GM04504 (cell line): ENCODE measurements around the gene ZNF865.

Experiments
- DNase-seq: peaks from one replicate; pipeline ENCODE4 v3.0.0-alpha.2; 2012; ENCODE audit warnings: low read depth

ZNF865 gene

DNA sequence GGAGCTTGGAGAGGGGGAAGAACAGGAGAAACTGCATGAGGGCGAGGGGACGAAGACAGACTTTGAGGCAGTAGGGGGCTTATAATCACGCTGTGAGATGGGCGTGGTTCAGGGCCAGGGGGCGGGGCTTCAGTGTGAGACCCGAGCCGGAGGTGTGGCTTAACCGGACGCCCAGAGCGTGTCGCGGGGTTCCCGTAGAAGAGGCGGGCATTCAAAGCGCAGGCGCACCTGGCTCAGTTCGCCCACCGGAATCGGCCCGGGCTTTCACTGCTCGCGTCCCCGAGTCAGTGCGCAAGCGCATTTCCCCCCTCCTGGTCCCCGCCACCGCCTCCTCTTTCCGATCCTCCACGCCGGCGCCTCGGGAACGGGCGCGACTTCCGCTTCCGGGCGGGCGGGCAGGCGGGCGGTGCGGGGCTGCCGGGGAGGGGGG is 225 bp upstream of the ZNF865 start:
- DNase-seq, result peak; percentile 94

DNA sequence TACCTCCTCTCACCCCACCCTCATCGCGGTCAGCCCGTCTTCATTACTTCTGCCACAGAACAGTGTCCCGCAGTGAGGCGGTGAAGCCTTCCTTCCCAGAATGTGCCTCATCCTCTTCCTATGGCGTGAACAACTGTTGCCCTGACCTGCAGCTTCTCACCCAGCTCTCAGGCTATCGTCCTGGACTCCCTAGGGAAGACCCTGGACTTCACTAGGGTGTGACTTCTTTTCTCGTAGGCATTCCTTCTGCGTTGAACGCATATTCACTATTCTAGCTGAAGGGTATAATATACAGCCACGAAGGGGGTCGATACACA is 982 bp downstream of the ZNF865 start:
- no peak for DNase-seq

DNA sequence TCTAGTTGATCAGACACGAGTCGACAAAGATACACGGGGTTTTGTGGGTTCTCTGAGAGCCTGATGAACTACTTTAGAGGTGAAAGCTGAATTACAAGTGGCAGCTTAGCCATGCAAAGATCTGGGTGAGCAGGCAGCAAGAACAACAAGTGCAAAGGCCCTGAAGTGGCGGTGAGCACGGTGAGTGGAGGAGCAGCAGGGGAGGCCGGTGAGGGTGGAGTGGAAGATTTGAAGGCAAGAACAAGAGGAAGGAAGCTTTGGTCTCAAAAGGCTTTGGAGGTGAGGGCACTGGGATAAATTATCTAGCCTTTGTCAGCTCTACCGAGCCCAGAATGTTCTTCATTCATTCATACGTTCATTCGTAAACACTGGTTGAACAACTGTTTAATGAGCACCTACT is 1.4 kb downstream of the ZNF865 start:
- no peak for DNase-seq

GRCh38 chr19:55609326-55609725 is 3.9 kb downstream of the ZNF865 start:
- DNase-seq, result no peak

- DNase-seq, result no peak
Observed at GRCh38 chr19:55611300-55611982, 6.0 kb downstream of the ZNF865 start.

- no peak for DNase-seq
Observed at GRCh38 chr19:55611983-55612645, 6.7 kb downstream of the ZNF865 start.

DNA sequence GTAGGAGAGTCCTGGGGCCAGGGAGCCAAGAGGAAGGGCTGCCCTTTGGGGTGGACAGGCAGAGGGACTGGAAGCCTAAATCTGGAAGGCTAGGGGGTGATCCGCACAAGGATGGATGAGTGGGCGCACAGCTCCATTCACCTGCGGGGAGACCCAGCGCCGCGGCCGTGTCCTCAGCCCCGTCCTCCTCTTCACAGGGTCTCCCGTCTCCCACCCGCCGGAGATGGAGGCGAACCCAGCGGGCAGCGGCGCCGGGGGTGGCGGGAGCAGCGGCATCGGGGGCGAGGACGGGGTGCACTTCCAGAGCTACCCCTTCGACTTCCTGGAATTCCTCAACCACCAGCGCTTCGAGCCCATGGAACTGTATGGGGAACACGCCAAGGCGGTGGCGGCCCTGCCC is 7.9 kb downstream of the ZNF865 start:
- no peak for DNase-seq

DNA sequence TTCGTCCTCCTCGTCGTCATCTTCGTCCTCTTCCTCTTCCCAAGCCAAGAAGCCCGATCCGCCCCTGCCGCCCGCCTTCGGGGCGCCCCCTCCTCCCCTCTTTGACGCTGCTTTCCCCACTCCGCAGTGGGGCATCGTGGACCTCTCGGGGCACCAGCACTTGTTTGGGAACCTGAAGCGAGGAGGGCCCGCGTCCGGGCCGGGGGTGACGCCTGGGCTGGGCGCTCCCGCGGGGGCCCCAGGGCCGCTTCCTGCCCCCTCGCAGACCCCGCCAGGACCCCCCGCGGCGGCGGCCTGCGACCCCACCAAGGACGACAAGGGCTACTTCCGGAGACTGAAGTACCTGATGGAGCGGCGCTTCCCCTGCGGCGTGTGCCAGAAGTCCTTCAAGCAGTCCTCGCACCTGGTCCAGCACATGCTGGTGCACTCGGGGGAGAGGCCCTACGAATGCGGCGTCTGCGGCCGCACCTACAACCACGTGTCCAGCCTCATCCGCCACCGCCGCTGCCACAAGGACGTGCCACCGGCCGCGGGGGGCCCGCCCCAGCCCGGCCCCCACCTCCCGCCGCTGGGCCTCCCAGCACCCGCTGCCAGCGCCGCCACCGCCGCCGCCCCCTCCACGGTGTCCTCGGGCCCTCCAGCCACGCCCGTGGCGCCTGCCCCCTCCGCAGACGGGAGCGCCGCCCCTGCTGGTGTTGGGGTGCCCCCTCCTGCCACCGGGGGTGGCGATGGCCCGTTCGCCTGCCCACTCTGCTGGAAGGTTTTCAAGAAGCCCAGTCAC is 8.7 kb downstream of the ZNF865 start:
- no peak for DNase-seq

DNA sequence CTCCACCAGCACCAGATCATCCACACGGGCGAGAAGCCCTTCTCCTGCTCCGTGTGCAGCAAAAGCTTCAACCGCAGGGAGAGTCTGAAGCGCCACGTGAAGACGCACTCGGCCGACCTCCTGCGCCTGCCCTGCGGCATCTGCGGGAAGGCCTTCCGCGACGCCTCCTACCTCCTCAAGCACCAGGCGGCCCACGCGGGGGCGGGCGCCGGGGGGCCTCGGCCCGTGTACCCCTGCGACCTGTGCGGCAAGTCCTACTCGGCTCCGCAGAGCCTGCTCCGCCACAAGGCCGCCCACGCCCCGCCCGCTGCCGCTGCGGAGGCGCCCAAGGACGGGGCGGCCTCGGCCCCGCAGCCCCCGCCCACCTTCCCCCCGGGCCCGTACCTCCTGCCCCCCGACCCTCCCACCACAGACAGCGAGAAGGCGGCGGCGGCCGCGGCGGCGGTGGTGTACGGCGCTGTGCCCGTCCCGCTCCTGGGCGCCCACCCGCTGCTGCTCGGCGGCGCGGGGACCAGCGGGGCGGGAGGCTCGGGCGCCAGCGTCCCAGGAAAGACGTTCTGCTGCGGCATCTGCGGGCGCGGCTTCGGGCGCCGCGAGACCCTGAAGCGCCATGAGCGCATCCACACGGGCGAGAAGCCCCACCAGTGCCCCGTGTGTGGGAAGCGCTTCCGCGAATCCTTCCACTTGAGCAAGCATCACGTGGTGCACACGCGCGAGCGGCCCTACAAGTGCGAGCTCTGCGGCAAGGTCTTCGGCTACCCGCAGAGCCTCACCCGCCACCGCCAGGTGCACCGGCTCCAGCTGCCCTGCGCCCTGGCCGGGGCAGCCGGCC is 9.5 kb downstream of the ZNF865 start:
- no peak for DNase-seq

- no peak for DNase-seq
Observed at GRCh38 chr19:55615543-55616394, 10.3 kb downstream of the ZNF865 start.

DNA sequence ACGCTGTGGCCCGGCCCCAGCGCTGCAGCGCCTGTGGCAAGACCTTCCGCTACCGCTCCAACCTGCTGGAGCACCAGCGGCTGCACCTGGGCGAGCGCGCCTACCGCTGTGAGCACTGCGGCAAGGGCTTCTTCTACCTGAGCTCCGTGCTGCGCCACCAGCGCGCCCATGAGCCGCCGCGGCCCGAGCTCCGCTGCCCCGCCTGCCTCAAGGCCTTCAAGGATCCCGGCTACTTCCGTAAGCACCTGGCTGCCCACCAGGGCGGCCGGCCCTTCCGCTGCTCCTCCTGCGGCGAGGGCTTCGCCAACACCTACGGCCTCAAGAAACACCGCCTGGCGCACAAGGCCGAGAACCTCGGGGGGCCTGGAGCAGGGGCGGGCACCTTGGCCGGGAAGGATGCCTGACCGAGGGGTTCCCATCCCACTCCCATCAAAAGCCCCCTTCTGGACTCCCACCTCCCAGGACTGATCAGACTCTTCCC is 11.0 kb downstream of the ZNF865 start:
- DNase-seq, result no peak

DNA sequence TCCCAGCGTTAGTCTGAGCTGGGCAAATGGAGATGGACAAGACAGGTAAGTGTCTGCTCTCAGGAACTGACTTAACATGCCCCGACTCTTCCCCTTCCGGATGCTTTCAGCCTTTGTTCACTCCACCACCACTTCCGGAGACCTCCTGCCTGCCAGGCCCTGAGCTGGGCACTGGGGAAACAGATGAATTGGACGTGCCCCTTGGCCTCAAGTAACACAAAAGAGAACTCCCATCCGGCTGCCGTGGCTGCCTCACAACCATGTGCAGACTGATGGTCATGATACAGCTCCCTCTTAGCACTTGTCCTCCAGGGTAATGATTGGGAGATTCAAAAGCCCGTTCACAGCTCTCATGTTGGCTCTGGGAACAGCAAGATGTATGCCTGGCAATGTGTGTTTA is 12.0 kb downstream of the ZNF865 start:
- no peak for DNase-seq

DNA sequence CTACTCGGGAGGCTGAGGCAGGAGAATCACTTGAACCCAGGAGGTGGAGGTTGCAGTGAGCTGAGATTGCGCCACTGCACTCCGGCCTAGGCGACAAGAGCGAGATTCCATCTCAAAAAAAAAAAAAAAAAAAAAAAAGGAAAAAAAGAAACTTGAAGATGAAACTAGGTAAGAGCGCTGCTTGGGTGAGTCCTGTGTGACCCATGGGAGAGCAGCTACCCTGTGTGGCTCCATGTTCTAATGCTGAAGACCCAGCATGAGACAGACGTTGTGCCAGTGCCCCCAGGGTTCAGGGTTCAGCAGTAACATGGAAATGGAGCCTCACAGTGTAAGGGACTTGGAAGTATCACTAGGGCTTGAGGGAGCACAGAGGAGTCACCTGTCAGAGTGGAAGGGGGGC is 13.0 kb downstream of the ZNF865 start:
- no peak for DNase-seq

- DNase-seq, result no peak
Observed at GRCh38 chr19:55619286-55619685, 13.8 kb downstream of the ZNF865 start.

DNA sequence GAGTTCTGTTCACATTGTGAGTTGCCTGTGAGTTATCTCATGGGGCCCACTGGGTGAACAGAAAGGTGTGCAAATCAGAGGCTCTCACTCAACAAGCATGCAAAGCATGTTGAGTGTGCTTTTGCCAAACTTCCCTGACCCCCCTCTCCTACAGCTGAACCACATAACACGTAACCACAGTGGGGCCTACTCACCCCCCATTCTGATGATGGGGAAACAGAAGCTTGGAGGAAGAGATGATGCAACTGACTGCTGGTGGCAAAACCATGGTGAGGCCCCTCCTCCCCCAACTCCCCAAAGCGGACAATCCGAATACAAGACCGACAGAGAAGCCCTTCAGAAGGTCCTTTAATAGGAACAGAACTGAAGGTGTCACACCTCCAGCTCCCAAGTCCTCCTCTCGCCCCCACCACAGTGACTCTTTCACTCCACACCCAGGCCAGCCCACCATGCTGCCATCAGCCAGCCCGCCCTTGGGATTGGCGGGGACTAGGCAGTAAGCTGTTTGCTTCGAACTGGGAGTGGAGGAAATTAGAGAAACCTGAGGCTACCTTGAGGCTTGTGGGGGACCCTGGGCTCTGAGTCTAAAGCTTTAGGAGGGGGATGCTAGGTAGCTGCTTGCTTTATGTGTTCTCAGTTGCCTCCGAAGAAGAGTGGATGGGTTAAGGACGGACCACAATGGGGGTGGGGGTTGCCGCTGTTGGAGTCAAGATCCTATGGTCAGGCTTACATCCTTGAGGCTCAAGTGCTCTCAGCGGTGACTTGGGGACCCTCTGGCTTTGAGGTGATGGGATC is 15.2 kb downstream of the ZNF865 start:
- no peak for DNase-seq

DNA sequence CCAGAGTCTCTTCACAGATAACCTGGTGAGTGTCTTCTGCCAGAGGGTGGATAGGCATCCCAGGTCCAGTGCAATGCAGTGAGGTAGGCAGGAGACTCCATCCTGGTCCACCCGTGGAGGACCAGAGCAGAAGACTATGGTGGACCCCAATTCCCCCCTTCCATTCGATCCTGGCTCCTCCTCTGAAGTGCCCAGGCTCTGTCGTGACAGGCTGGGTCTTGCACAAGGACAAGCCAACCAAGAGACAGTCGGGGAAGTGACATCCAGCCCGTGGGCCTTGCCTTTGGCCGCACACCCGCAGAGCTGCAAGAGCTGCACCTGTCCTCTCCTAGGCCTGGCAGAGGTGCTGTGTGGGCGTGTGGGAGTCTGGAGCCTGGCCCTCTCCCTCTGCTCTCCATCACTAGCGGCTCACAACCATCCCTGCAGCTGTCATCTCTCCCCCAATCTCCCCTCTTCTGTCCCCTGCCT is 15.8 kb downstream of the ZNF865 start:
- no peak for DNase-seq

DNA sequence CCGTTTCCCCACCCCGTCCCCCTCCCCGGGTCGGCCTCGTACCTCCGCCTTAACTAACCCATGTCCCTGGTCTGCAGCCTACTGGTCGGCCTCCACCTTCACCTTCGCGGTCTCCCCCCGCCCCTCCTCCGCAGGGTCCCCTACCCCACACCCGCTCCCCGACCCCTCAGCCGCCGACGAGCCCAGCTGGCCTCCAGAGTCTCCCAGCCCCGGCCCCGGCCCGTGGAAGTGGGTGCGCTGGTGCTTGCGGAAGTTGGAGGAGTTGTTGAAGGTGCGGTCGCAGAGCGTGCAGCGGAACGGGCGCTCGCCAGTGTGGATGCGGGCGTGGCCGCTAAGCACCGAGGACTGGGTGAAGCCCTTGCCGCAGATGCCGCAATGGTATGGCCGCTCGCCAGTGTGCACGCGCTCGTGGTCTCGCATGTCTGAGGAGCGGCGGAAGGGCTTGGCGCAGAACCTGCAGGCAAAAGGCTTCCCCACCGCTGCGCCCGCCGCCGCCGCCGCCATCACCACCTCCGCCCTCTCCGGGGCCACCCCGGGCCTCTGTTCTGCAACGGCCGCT is 16.3 kb downstream of the ZNF865 start:
- DNase-seq, result no peak

DNA sequence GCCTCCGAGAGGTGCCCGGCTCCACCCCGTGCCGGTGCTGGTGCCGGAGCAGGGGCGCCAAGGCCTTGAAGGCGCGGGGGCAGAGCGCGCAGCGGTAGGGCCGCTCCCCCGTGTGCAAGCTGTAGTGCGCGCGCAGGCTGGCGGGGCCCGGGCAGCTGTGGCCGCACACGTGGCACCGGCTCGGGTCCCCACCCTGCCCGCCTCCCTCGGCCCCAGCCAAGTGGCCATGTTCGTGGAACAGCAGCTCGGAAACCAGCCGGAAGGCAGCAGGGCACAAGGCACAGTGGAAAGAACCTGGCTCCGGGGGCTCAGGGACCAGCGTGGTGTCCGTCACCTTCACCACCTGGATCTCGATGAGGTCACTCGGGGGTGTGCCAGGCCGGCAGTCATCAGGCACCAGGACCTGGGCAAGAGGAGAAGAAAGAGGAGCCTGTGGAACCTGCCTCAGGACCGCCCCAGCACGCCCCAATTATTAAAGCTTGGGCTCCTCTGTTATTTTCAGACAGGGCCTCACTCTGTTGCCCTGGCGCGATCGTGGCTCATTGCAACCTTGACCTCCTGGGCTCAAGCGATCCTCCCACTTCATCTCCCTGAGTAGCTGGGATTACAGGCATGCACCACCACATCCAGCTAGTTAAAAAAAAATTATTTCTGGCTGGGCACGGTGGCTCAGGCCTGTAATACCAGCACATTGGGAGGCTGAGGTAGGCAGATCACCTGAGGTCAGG is 17.0 kb downstream of the ZNF865 start:
- DNase-seq, result no peak

DNA sequence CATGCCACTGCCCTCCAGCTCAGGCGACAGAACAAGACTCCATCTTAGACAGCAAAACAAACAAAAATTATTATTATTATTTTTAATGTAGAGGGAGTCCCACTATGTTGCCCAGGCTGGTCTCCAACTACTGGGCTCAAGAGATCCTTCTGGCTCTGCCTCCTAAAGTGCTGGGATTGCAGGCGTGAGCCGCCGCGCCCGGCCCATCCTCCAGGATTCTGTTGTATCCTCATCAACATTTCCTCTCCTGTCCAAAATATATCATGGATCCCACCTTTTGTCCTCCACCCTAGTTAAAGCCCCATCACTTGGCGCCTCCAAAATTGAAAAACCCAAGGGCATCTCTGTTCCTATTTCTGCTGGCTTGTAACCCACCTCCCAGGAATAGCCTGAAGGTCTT is 17.7 kb downstream of the ZNF865 start:
- DNase-seq, result no peak
